Sigmoid colon (tissue), 7 donors: ENCODE results near the gene ABCF1. TPM values are rescaled to one million over a fixed set of nuclear protein-coding genes. Genes with fewer than 3 reads are reported as not detected.

Experiments
- DNase-seq: peaks from one replicate; pipeline ENCODE4 v3.0.0-alpha.2; 2019
- H3K27ac ChIP-seq, 4 donors: fragments of 200-600 bp; sonication (generic); one replicate each; pipeline ENCODE4 v1.5.1; 2016 to 2019; ENCODE audit warnings: mild to moderate bottlenecking in 1 of 4
- H3K27me3 ChIP-seq, 3 donors: fragments of 200-600 bp; sonication (generic); one replicate each; pipeline ENCODE4 v1.5.1; 2019; ENCODE audit warnings: mild to moderate bottlenecking in 1 of 3
- H3K36me3 ChIP-seq, 4 donors: fragments of 200-600 bp; sonication (generic); one replicate each; pipeline ENCODE4 v1.5.1; 2016 to 2019
- H3K4me1 ChIP-seq, 4 donors: fragments of 200-600 bp; sonication (generic); one replicate each; pipeline ENCODE4 v1.5.1; 2017 to 2019
- H3K4me3 ChIP-seq, 4 donors: fragments of 200-600 bp; sonication (generic); one replicate each; pipeline ENCODE4 v1.5.1; 2017 to 2019; ENCODE audit warnings: mild to moderate bottlenecking in 2 of 4, moderate library complexity in 1 of 4
- H3K9me3 ChIP-seq, 4 donors: fragments of 200-600 bp in 3 of 4; sonication (generic) in 3 of 4; one replicate each; pipeline versions ENCODE4 v1.5.1 to v1.6.1; 2013 to 2019
- CTCF ChIP-seq, 4 experiments: fragments of 450-650 bp in 3 of 4; fragments of 200-600 bp in 1 of 4; IDR thresholded peaks; one replicate each; pipeline ENCODE4 v1.5.1; 2016 to 2019; ENCODE audit warnings: antibody characterized with exemption in 4 of 4, mild to moderate bottlenecking in 3 of 4, moderate library complexity in 2 of 4
- EP300 ChIP-seq, 4 donors: sonication (generic); formaldehyde crosslinking; IDR thresholded peaks; one replicate each; pipeline ENCODE4 v1.6.1; 2017; ENCODE audit warnings: antibody characterized with exemption in 4 of 4
- POLR2A ChIP-seq, 2 donors: fragments of 450-650 bp; IDR thresholded peaks; one replicate each; pipeline ENCODE4 v1.6.1; 2016; ENCODE audit warnings: antibody characterized with exemption in 2 of 2, mild to moderate bottlenecking in 2 of 2, moderate library complexity in 2 of 2
- POLR2AphosphoS5 ChIP-seq, 4 donors: sonication (generic); formaldehyde crosslinking; IDR thresholded peaks; one replicate each; pipeline ENCODE4 v1.6.1; 2017; ENCODE audit warnings: antibody characterized with exemption in 4 of 4
- WGBS, 2 donors: extraction: QIAGEN DNeasy Blood & Tissue Kit; methylation state at CpG; one replicate each; pipeline ENCODE4 v1.1.7; 2013; 5-methylcytosine and 5-hydroxymethylcytosine counted together
- intact Hi-C: fragments of 100-400 bp; cut with DNase I; formaldehyde crosslinking; loops from one replicate; pipeline ENCODE4 v1.15.1; 2023
- polyA plus RNA-seq, 3 donors: library from polyadenylated mRNA; stranded (reverse); fragments of 200-250 nt; gene quantifications; one replicate each; pipeline ENCODE4 v1.2.3, GENCODE V29; 2013
- total RNA-seq, 4 donors: library from RNA; depleted of rRNA; stranded (reverse); fragments of >200 nt; gene quantifications; one replicate each; pipeline ENCODE4 v1.1.0, GENCODE V29; 2016
- donor health status: healthy with polysubstance abuse.
- donor health status: Bipolar disorder and iron deficiency.
- donor health status: healthy.

The ABCF1 gene
- total and polyA plus RNA-seq, 7 donors, result 17.4 to 46.7 (median 31.4) TPM

- no peaks in the 10 kb centered on the region for H3K27me3 ChIP-seq
- 0% methylated on average over 6 of the region's 6 CpGs for WGBS, 2 donors
- DNase-seq, result peak; percentile 96
- no peaks in the 10 kb centered on the region for H3K9me3 ChIP-seq
- peaks cover 12 to 15% (median 14%) of the 10 kb centered on the region in 4 donors for H3K36me3 ChIP-seq
- TF ChIP-seq EP300 (IDR thresholded peaks at IDR 0.05) (no peak), POLR2AphosphoS5 (IDR thresholded peaks at IDR 0.05) (peak in 3 of 4 donors; percentile 77 to 98 (median 90)), POLR2A (IDR thresholded peaks at IDR 0.05) (peak; percentile 40 to 77), CTCF (IDR thresholded peaks at IDR 0.05) (no peak)
- H3K4me3 ChIP-seq, result peak overlapping the region; percentile 59 to 79 (median 72)
- intact Hi-C loops, result loop anchor here (1.0 to 10.0 kb wide), 3 partner anchors 106 to 1210 kb away; partner anchors contain the start of genes FLOT1, HSPA1B and IER3
- peaks cover 0 to 62% (median 59%) of the 10 kb centered on the region in 4 donors for H3K4me1 ChIP-seq
- peak overlapping the region; percentile 89 to 98 (median 95) for H3K27ac ChIP-seq
Measured at GRCh38 chr6:30614843-30615218, 43.6 kb downstream of the ABCF1 start.

- no peak for TF ChIP-seq POLR2AphosphoS5 (IDR thresholded peaks at IDR 0.05)
- no peak for TF ChIP-seq EP300 (IDR thresholded peaks at IDR 0.05)
- intact Hi-C loops, result loop anchor here (1.0 to 10.0 kb wide), 3 partner anchors 106 to 1209 kb away; partner anchors contain the start of genes FLOT1, HSPA1B and IER3
- no peaks in the 10 kb centered on the region for H3K27me3 ChIP-seq
- peak overlapping the region; percentile 89 to 98 (median 95) for H3K27ac ChIP-seq
- peak overlapping the region; percentile 59 to 79 (median 72) for H3K4me3 ChIP-seq
- no peaks in the 10 kb centered on the region for H3K9me3 ChIP-seq
- peak; percentile 71 for DNase-seq
- peaks cover 0 to 57% (median 54%) of the 10 kb centered on the region in 4 donors for H3K4me1 ChIP-seq
- 0% methylated on average over 10 of the region's 10 CpGs for WGBS, 2 donors
- H3K36me3 ChIP-seq, result peaks cover 15 to 19% (median 16%) of the 10 kb centered on the region in 4 donors
Measured at GRCh38 chr6:30615219-30615957, 44.1 kb downstream of the ABCF1 start.

- Histone ChIP-seq H3K27ac (peak overlapping the region; percentile 89 to 98 (median 95)), H3K4me1 (peaks cover 0 to 49% (median 46%) of the 10 kb centered on the region in 4 donors), H3K27me3 (no peaks in the 10 kb centered on the region), H3K36me3 (peaks cover 15 to 27% (median 22%) of the 10 kb centered on the region in 4 donors), H3K4me3 (peak overlapping the region; percentile 59 to 79 (median 72)), H3K9me3 (no peaks in the 10 kb centered on the region)
- WGBS, 2 donors, result 0% methylated on average over 10 of the region's 10 CpGs
- TF ChIP-seq POLR2AphosphoS5 (IDR thresholded peaks at IDR 0.05), result peak; percentile 13 to 81 (median 62)
- peak; percentile 18 to 53 for TF ChIP-seq POLR2A (IDR thresholded peaks at IDR 0.05)
- no peak for TF ChIP-seq CTCF (IDR thresholded peaks at IDR 0.05)
- TF ChIP-seq EP300 (IDR thresholded peaks at IDR 0.05), result no peak
- intact Hi-C loops, result loop anchor here (1.0 to 10.0 kb wide), 4 partner anchors 71 to 1209 kb away; partner anchors contain the start of genes FLOT1, HSPA1B, IER3 and PPP1R18
- peak; percentile 69 for DNase-seq
Measured at GRCh38 chr6:30615958-30616810, 44.9 kb downstream of the ABCF1 start.

- peaks cover 0 to 41% (median 39%) of the 10 kb centered on the region in 4 donors for H3K4me1 ChIP-seq
- H3K27ac ChIP-seq, result peak within 1 kb of the TSS; percentile 89 to 98 (median 95)
- intact Hi-C loops, result loop anchor here (2.0 to 10.0 kb wide), 3 partner anchors 70 to 1208 kb away; partner anchors contain the start of genes FLOT1, HSPA1B, IER3 and PPP1R18
- no peaks in the 10 kb centered on the region for H3K9me3 ChIP-seq
- peak within 1 kb of the TSS; percentile 59 to 79 (median 72) for H3K4me3 ChIP-seq
- H3K36me3 ChIP-seq, result peaks cover 15 to 35% (median 28%) of the 10 kb centered on the region in 4 donors
- peak; percentile 100 for DNase-seq
- TF ChIP-seq CTCF (IDR thresholded peaks at IDR 0.05), result no peak
- TF ChIP-seq POLR2A (IDR thresholded peaks at IDR 0.05), result peak; percentile 100
- no peak for TF ChIP-seq EP300 (IDR thresholded peaks at IDR 0.05)
- peak; percentile 100 for TF ChIP-seq POLR2AphosphoS5 (IDR thresholded peaks at IDR 0.05)
- WGBS, 2 donors, result 0% methylated on average over 40 of the region's 40 CpGs
- H3K27me3 ChIP-seq, result no peaks in the 10 kb centered on the region
Measured at GRCh38 chr6:30616811-30617564, 45.7 kb downstream of the ABCF1 start, which contains the start of gene PPP1R10. PPP1R10 (minus strand) TSS chr6:30617243; CDS start chr6:30609944, 7,299 bp downstream.
